Suprapubic skin (tissue), 4 donors: Measurements from ENCODE around the gene DAB2IP. TPM values are rescaled to one million over a fixed set of nuclear protein-coding genes. Genes with fewer than 3 reads are reported as not detected.

ENCODE experiments used
- DNase-seq, 2 donors: peaks; one replicate each; pipeline ENCODE4 v3.0.0-alpha.2; 2019; ENCODE audit warnings: low spot score in 2 of 2
- H3K27ac ChIP-seq: fragments of 200-600 bp; sonication (generic); one replicate; pipeline ENCODE4 v1.5.1; 2019
- H3K27me3 ChIP-seq: fragments of 200-600 bp; sonication (generic); one replicate; pipeline ENCODE4 v1.5.1; 2019
- H3K36me3 ChIP-seq: fragments of 200-600 bp; sonication (generic); one replicate; pipeline ENCODE4 v1.5.1; 2019
- H3K4me1 ChIP-seq: fragments of 200-600 bp; sonication (generic); one replicate; pipeline ENCODE4 v1.5.1; 2019
- H3K4me3 ChIP-seq: fragments of 200-600 bp; sonication (generic); one replicate; pipeline ENCODE4 v1.5.1; 2019; ENCODE audit warnings: mild to moderate bottlenecking
- H3K9me3 ChIP-seq: fragments of 200-600 bp; sonication (generic); one replicate; pipeline ENCODE4 v1.5.1; 2019
- CTCF ChIP-seq, 2 donors: fragments of 200-600 bp in 1 of 2; fragments of 450-650 bp in 1 of 2; sonication (generic) in 1 of 2; IDR thresholded peaks; one replicate each; pipeline ENCODE4 v1.5.1; 2016 to 2019; ENCODE audit warnings: antibody characterized with exemption in 2 of 2, mild to moderate bottlenecking in 1 of 2, moderate library complexity in 1 of 2
- EP300 ChIP-seq: sonication (generic); formaldehyde crosslinking; IDR thresholded peaks from one replicate; pipeline ENCODE4 v1.6.1; 2017; ENCODE audit warnings: antibody characterized with exemption
- POLR2A ChIP-seq, 2 donors: fragments of 450-650 bp; IDR thresholded peaks; one replicate each; pipeline ENCODE4 v1.6.1; 2017; ENCODE audit warnings: antibody characterized with exemption in 2 of 2, mild to moderate bottlenecking in 2 of 2, moderate library complexity in 2 of 2
- POLR2AphosphoS5 ChIP-seq, 3 donors: sonication (generic); formaldehyde crosslinking; IDR thresholded peaks; one replicate each; pipeline ENCODE4 v1.6.1; 2017; ENCODE audit warnings: antibody characterized with exemption in 3 of 3
- WGBS: methylation state at CpG from one replicate; pipeline ENCODE4 v1.1.5; 2018; 5-methylcytosine and 5-hydroxymethylcytosine counted together
- total RNA-seq, 4 donors: library from RNA; depleted of rRNA; stranded (reverse); fragments of >200 nt; gene quantifications; one replicate each; pipeline ENCODE4 v1.1.0, GENCODE V29; 2016

DAB2IP gene
- total RNA-seq, 4 donors from 2014 or later = 47.6 to 55.6 (median 50.3) TPM

GRCh38 chr9:121833061-121833460 lies 181.6 kb downstream of the DAB2IP start:
- 91% methylated on average over 9 of the region's 9 CpGs for WGBS
- H3K27ac ChIP-seq = no peak overlapping the region
- H3K36me3 ChIP-seq = no peaks in the 10 kb centered on the region
- no peak for DNase-seq
- TF ChIP-seq CTCF (IDR thresholded peaks at IDR 0.05) (no peak), POLR2A (IDR thresholded peaks at IDR 0.05) (no peak), EP300 (no peak), POLR2AphosphoS5 (IDR thresholded peaks at IDR 0.05) (no peak)
- H3K4me1 ChIP-seq = no peaks in the 10 kb centered on the region
- no peaks in the 10 kb centered on the region for H3K9me3 ChIP-seq
- H3K27me3 ChIP-seq = no peaks in the 10 kb centered on the region
- H3K4me3 ChIP-seq = no peak overlapping the region

Other genes with a start within 250 kb of the DAB2IP start
- 1 to 10 TPM; 5.8 to 8.6 (median 6.5) TPM for gene GGTA1, start 151.8 kb upstream of the DAB2IP start, total RNA-seq